Measurements from ENCODE around the gene PTPRE.

The PTPRE gene

GRCh38 chr10:127897177-127897576 is 9.7 kb upstream of the PTPRE start:
- no peaks in the 10 kb centered on the region for H3K27me3 ChIP-seq (ENCODE audit: insufficient read depth, low read depth)
- H3K4me2 ChIP-seq, result no peak overlapping the region
- no peak for TF ChIP-seq CTCF (conservative IDR thresholded peaks at IDR 0.05; ENCODE audit: low read depth, low read length)
- no peak overlapping the region for H2AFZ ChIP-seq (ENCODE audit: low read depth)
- H3K4me3 ChIP-seq (IDR thresholded peaks at IDR 0.05; ENCODE audit: insufficient read depth, low read depth, low read length), result no peak overlapping the region
- H3K27ac ChIP-seq, result no peak overlapping the region
- H4K20me1 ChIP-seq (ENCODE audit: insufficient read depth), result no peaks in the 10 kb centered on the region
- H3K79me2 ChIP-seq (ENCODE audit: insufficient read depth, low read depth), result no peaks in the 10 kb centered on the region
- H3K36me3 ChIP-seq (ENCODE audit: insufficient read depth), result no peaks in the 10 kb centered on the region
- H3K9ac ChIP-seq, result no peak overlapping the region
- no peaks in the 10 kb centered on the region for H3K4me1 ChIP-seq (ENCODE audit: low read depth, poor library complexity, severe bottlenecking)

- H3K79me2 ChIP-seq (ENCODE audit: insufficient read depth, low read depth), result no peaks in the 10 kb centered on the region
- H3K4me1 ChIP-seq (ENCODE audit: low read depth, poor library complexity, severe bottlenecking), result no peaks in the 10 kb centered on the region
Measured at GRCh38 chr10:127899766-127900387, 7.0 kb upstream of the PTPRE start.

GRCh38 chr10:127903789-127904188 is 3.1 kb upstream of the PTPRE start:
- Histone ChIP-seq H3K27ac (no peak overlapping the region), H3K79me2 (ENCODE audit: insufficient read depth, low read depth) (no peaks in the 10 kb centered on the region)

More at GRCh38 chr10:127899766-127900387, 7.0 kb upstream of the PTPRE start:
- no peak for TF ChIP-seq CTCF (conservative IDR thresholded peaks at IDR 0.05; ENCODE audit: low read depth, low read length)
- Histone ChIP-seq H4K20me1 (ENCODE audit: insufficient read depth) (no peaks in the 10 kb centered on the region), H3K4me2 (no peak overlapping the region), H3K9ac (no peak overlapping the region), H3K4me3 (IDR thresholded peaks at IDR 0.05; ENCODE audit: insufficient read depth, low read depth, low read length) (no peak overlapping the region), H3K36me3 (ENCODE audit: insufficient read depth) (no peaks in the 10 kb centered on the region), H2AFZ (ENCODE audit: low read depth) (no peak overlapping the region), H3K27ac (no peak overlapping the region), H3K27me3 (ENCODE audit: insufficient read depth, low read depth) (no peaks in the 10 kb centered on the region)

GRCh38 chr10:127904311-127905000 is 2.4 kb upstream of the PTPRE start:
- H4K20me1 ChIP-seq (ENCODE audit: insufficient read depth), result no peaks in the 10 kb centered on the region
- H3K36me3 ChIP-seq (ENCODE audit: insufficient read depth), result no peaks in the 10 kb centered on the region
- no peaks in the 10 kb centered on the region for H3K4me1 ChIP-seq (ENCODE audit: low read depth, poor library complexity, severe bottlenecking)
- no peak overlapping the region for H3K4me3 ChIP-seq (IDR thresholded peaks at IDR 0.05; ENCODE audit: insufficient read depth, low read depth, low read length)
- H3K27ac ChIP-seq, result no peak overlapping the region
- no peak overlapping the region for H3K9ac ChIP-seq
- H3K4me2 ChIP-seq, result no peak overlapping the region
- H2AFZ ChIP-seq (ENCODE audit: low read depth), result no peak overlapping the region
- no peaks in the 10 kb centered on the region for H3K79me2 ChIP-seq (ENCODE audit: insufficient read depth, low read depth)
- TF ChIP-seq CTCF (conservative IDR thresholded peaks at IDR 0.05; ENCODE audit: low read depth, low read length), result no peak
- no peaks in the 10 kb centered on the region for H3K27me3 ChIP-seq (ENCODE audit: insufficient read depth, low read depth)

More at GRCh38 chr10:127903789-127904188, 3.1 kb upstream of the PTPRE start:
- Histone ChIP-seq H3K9ac (no peak overlapping the region), H4K20me1 (ENCODE audit: insufficient read depth) (no peaks in the 10 kb centered on the region), H3K4me3 (IDR thresholded peaks at IDR 0.05; ENCODE audit: insufficient read depth, low read depth, low read length) (no peak overlapping the region), H2AFZ (ENCODE audit: low read depth) (no peak overlapping the region), H3K36me3 (ENCODE audit: insufficient read depth) (no peaks in the 10 kb centered on the region), H3K4me2 (no peak overlapping the region), H3K4me1 (ENCODE audit: low read depth, poor library complexity, severe bottlenecking) (no peaks in the 10 kb centered on the region), H3K27me3 (ENCODE audit: insufficient read depth, low read depth) (no peaks in the 10 kb centered on the region)
- no peak for TF ChIP-seq CTCF (conservative IDR thresholded peaks at IDR 0.05; ENCODE audit: low read depth, low read length)

Measured in KMS-11 (cell line).